ENCODE results near the gene PRDM10.

Gene PRDM10

DNA sequence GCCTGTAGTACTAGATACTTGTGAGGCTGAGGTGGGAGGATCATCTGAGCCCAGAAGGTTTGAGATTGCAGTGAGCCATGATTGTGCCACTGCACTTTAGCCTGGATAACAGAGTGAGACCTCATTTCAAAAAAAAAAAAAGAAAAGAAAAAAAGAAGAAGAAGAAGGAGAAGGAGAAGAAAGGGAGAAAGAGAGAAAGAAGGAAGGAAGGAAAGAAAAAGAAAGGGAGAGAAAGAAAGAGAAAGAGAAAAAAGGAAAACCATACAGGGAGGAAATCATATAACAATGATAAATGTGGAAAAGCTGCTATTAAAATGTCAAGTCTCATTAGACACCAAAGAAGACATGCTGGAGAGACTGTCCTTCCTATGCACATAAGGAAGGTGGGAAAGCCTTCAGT is 5.7 kb upstream of the PRDM10 start:
- DNase-seq, result no peak

GRCh38 chr11:130006929-130007328 is 4.3 kb upstream of the PRDM10 start:
- DNase-seq, result no peak

DNA sequence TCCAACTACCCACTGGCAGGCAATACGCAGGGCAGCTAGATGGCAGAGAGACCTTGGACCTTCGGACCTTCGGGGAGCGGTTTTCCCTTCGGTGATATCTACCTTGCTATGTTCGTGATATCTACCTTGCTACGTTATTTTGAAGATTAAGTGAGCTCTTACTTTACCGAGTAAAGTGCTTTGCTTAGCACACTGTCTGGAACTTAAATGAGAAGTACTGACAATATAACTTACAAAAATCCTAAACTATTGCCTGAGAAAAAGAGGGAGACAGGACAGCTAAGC is 1.0 kb upstream of the PRDM10 start:
- no peak for DNase-seq

GRCh38 chr11:130002846-130003716 is 446 bp upstream of the PRDM10 start:
- peak; percentile 95 for DNase-seq

DNA sequence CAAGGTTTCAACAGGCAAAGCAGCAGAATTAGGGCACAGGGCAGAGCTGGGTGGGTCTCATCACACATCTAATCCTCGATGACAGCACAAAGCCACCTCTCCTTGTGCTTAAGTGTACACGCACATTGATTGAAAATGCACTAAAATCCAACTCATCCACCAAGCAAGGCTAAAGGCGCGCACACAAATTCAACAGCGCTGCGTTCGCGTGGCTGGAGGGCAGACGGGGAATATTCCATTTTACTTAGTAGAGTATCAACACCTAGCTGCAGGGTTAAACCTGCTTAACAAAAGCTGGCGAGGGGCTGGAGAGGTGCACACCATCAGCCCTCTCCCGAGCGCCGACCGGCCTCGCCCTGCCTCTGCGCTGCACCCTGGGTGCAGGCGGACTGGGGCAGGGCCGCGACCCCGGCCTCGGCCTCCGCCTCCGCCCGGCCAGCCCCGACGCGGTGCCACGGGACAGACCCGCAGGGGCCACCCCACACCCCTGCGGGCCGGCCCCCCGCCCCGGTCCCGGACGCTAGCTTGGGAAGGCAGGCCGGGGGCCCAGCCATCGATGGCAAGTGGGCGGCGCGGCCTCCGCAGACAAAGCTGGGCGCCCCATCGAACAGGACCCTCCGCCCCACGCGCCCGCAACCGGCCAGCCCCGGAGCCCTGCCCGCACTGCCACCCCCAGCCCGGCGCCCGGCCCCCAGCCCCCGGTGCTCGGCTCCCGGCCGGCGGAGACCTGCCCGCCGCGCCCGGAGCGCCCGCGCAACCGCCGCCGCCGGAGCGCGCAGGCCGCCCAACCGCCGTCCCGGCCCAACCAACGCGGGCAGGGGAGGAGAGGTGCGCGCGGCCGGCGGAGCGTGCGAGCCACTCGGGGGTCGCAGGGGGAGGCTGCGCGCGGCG is 929 bp downstream of the PRDM10 start:
- peak; percentile 70 for DNase-seq

- DNase-seq, result no peak
These were observed 2.0 kb downstream of the PRDM10 start for GRCh38 chr11:130000552-130001176.

DNA sequence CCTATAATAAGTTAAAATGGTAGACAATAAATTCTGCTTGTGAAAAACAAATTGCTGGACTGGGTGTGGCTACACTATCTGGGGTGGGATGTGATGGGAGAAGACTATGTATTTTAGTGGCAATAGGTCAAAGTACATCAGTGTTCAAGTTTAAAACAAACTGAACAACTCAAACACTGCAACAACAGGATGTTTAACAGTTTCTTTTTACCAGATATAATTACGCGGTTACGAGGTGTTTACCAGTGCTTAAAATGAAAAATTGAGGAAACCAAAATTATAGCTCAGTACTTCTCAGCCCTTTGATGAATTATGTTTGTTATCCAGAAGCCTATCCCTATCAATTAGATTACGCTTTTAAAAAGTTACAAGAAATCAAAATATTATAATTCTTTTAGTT is 3.2 kb downstream of the PRDM10 start:
- no peak for DNase-seq

DNA sequence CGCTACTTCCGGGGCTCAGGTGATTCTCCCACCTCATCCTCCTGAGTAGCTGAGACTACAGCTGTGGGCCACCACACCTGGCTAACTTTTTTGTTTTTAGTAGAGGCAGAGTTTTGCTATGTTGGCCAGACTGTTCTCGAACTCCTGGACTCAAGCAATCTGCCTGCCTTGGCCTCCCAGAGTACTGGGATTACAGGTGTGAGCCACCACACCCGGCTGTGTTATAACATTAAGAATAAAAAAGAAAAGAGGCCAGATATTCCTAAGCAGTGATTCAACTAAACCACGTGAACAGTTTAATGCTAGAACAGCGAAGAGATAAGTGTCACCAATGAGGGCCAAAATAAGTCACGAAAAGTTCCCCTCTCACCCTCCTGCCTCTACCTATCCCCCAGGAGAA is 3.7 kb downstream of the PRDM10 start:
- no peak for DNase-seq

DNA sequence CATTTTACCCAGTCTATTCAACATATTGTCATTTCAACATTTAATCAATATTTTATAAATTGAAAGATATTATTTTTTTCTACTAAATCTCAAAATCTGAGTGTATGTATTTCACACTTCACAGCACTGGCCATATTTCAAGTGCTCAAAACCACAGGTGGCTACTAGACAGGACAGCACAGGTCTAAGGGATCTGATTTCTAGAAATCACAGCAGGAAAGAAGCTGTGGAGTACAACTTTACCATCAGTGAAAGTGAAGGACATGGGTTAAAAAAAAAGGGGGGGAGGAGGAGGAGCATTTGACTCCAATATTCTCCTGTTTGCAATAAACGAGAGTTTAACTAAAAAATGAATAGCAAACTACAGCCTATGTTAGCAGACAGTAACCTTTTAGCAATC is 4.5 kb downstream of the PRDM10 start:
- no peak for DNase-seq

- no peak for DNase-seq
These were observed 5.1 kb downstream of the PRDM10 start for GRCh38 chr11:129997513-129997912.

DNA sequence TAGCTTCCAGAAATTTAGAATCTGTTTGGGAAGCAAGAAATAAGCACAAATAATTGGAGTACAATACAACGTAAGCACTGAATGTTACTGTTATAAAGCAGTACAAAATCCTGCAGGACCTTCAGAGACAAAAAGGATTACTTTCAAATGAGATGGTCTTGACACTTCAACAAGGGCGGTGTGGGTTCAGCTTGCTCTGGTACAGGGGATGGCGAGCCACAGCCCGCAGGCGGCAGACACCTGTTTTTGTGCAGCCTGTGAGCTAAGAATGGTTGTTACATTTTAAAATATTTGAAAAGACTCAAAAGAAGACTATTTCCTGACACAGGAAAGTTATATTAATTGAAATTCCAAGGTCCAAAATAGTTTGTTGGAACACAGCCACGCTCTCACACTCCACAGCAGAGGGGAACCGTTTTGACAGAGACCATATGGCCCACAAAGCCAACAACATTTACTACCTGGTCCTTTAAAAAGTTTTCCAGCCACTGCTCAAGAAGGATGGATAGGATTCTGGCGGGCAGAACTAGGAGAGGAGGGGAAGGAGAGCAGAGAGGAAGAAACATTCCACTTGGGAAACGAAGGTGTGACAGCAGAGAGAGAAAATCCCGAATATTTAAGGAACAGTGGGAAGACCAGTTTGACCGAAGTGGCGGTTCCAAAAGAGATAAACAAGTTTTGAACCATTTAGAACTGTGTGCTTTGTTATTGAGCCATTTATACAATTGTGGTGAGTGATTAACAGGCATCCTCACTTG is 6.3 kb downstream of the PRDM10 start:
- no peak for DNase-seq

DNA sequence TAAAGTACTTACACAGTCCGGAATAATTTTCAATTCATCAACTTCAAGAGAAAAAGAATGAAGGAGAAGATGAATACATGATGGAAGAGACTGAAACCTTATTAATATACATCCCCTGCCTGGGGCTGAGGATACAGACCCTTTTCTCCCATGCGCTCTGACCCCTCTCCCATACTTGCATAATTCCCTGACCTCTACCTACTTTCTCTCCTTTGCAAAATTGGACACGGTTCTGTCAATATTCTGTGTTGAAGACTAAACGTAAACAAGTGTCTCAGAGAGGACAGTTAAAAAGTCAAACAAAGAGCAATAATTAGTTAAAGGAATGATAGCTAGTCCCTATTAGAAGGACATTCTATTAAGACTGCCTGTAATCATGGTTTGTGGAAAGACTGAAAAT is 7.5 kb downstream of the PRDM10 start:
- no peak for DNase-seq

DNA sequence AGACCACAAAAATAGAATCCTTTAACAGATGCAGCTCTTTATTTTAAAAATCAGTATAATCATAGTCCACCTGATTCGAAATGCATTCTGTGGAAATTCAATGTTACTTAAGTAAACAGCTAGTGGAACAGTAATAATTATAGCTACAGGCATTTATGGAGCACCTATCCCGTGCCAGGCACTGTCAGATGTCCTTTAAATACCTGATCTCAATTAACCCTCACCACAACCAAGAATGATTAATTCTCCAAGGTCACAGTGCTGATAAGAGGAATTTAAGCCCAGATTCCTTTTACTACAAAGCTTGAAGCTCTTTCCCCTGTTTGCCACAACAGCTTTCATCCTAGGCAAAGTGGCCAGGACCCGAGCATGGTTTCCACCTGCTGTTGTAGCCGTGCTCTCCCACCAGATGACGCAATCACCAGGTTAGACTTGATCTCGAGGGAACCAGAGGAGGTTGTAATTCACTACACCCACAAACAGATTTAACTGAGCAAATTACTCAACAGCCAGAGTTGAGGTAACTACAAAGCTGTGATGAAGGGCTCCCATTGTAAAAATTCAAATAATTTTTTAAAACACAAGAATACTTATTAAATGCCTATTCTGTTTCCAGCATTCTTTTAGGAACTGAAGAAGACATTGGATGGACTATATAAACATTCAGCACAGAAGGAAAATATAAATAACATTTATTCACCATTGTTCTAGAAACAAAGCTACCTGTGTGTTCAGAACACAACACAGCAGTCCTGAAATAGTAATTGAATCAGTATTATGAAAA is 10.3 kb downstream of the PRDM10 start:
- no peak for DNase-seq

GRCh38 chr11:129989149-129989813 is 13.4 kb downstream of the PRDM10 start:
- DNase-seq, result no peak

DNA sequence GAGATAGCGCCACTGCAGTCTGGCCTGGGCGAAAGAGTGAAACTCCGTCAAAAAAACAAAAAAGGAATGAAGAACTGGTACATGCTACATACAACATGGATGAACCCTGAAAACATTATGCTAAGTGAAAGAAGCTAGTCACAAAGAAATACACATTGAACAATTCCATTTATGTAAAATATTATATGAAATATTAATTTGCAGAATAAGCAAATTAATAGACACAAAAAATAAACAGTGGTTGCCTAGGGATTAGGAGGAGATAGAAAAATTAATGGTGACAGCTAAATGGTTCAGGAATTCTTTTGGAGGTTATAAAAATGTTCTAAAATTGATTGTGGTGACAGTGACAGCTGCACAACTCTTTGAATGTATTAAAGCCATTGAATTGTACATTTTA is 14.7 kb downstream of the PRDM10 start:
- no peak for DNase-seq

- DNase-seq, result no peak
These were observed 16.8 kb downstream of the PRDM10 start for GRCh38 chr11:129985823-129986222.

GRCh38 chr11:129980086-129980485 is 22.5 kb downstream of the PRDM10 start:
- DNase-seq, result no peak

DNA sequence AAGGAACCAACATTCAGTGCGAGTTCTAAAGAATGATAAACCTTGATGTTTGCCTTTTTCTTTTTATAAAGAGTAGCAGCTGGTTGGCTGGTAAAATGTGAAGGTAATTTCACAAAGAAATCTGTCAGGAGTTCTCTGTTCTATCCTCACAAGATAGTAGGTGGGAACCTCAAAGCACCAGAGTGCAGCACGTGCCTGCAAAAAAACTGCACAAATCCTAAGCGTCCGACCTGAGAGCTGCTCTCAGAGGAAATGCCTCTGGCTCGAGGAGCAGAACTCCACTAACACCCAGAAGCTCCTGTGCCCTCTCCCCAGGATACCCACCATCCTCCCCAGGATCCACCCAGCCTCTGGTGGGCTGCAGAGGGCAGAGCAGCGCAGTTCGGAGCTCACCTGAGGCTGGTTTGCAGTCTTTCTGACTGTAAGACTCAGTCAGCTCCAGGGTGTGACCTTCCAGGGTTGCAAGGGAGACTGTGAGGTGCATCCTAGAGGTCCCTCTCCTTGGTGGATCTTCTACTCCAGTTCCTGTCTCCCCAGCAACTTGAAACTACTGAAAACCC is 23.5 kb downstream of the PRDM10 start:
- no peak for DNase-seq

GRCh38 chr11:129978447-129978846 is 24.2 kb downstream of the PRDM10 start:
- DNase-seq, result no peak

- DNase-seq, result no peak
These were observed 26.3 kb downstream of the PRDM10 start for GRCh38 chr11:129976328-129976727.

DNA sequence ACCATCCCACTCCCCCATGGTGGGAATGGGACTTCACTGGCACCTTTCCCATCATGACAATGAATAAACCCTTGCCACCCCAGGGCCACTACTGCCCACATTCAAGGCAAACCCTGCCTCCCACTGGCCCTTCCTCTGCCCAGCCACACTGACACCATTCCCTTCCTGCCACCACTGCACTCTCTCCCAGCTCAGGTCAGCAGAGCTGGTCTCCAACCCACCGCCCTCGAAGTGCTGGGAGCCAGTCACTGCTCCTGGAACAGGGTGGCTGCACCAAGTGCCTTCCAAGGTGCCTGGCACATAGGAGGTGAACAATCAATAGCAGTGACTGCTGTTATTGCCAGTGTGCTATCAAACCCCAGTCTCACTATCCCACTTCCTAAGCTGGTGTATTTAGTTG is 27.1 kb downstream of the PRDM10 start:
- no peak for DNase-seq

All from right forelimb (tissue), 1 donor.